ENCODE data around the gene ASCC1. TPM values are rescaled to one million over a fixed set of nuclear protein-coding genes. Genes with fewer than 3 reads are reported as not detected.

Gene ASCC1
- total and polyA plus RNA-seq, 2 of the 13 experiments (the other 11 are each of a cell fraction or from before 2014, with no cell fraction given): 21.6 to 30.1 TPM

DNA sequence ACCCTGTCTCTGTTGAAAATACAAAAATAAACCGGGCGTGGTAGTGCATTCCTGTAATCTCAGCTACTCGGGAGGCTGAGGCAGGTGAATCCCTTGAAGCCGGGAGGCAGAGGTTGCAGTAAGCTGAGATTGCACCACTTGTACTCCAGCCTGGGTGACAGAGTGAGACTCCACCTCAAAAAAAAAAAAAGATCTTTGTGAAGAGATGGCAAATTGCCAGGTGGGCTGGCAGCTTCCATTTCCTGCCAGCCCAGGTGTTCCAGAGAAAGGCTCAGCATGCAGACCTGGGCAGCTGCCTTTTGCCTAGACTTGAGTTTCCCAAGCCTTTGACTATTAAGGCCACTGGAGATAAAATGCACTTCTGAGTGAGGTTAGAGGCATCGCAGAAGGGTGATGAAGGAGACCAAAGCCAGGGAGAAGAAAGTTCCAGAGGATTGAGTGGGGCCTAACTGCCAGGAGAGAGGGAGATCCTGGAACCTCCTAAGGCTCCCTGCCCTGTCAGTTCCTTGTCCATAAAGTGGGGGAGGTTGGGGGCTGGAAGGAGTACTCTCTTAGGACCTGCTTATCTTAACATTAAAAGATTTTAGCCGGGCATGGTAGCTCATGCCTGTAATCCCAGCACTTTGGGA is 47.7 kb upstream of the ASCC1 start (continued):
- TF ChIP-seq, protein P1, sequence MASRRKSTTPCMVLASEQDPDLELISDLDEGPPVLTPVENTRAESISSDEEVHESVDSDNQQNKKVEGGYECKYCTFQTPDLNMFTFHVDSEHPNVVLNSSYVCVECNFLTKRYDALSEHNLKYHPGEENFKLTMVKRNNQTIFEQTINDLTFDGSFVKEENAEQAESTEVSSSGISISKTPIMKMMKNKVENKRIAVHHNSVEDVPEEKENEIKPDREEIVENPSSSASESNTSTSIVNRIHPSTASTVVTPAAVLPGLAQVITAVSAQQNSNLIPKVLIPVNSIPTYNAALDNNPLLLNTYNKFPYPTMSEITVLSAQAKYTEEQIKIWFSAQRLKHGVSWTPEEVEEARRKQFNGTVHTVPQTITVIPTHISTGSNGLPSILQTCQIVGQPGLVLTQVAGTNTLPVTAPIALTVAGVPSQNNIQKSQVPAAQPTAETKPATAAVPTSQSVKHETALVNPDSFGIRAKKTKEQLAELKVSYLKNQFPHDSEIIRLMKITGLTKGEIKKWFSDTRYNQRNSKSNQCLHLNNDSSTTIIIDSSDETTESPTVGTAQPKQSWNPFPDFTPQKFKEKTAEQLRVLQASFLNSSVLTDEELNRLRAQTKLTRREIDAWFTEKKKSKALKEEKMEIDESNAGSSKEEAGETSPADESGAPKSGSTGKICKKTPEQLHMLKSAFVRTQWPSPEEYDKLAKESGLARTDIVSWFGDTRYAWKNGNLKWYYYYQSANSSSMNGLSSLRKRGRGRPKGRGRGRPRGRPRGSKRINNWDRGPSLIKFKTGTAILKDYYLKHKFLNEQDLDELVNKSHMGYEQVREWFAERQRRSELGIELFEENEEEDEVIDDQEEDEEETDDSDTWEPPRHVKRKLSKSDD (CRISPR knock-in tag; IDR thresholded peaks at IDR 0.05; ENCODE audit: low read depth): 0 out of 2 replicates have a peak, but pooled peaks have one; percentile 27
- TF ChIP-seq KAT7 (CRISPR knock-in tag; IDR thresholded peaks at IDR 0.05; ENCODE audit: borderline replicate concordance): peak; percentile 35; the same call in 1 of the 2 replicates
- TF ChIP-seq ZKSCAN5 (CRISPR knock-in tag; IDR thresholded peaks at IDR 0.05): no peak
- TF ChIP-seq NFIC (IDR thresholded peaks at IDR 0.05; ENCODE audit: low read length): peak; percentile 65
- TF ChIP-seq KDM4B (CRISPR knock-in tag; IDR thresholded peaks at IDR 0.05): no peak
- peak; percentile 60 for TF ChIP-seq SAP130 (CRISPR knock-in tag; IDR thresholded peaks at IDR 0.05; ENCODE audit: low read depth)
- TF ChIP-seq THAP11 (CRISPR knock-in tag; IDR thresholded peaks at IDR 0.05): peak; percentile 27; the same call in 1 of the 2 replicates
- TF ChIP-seq, protein P2, sequence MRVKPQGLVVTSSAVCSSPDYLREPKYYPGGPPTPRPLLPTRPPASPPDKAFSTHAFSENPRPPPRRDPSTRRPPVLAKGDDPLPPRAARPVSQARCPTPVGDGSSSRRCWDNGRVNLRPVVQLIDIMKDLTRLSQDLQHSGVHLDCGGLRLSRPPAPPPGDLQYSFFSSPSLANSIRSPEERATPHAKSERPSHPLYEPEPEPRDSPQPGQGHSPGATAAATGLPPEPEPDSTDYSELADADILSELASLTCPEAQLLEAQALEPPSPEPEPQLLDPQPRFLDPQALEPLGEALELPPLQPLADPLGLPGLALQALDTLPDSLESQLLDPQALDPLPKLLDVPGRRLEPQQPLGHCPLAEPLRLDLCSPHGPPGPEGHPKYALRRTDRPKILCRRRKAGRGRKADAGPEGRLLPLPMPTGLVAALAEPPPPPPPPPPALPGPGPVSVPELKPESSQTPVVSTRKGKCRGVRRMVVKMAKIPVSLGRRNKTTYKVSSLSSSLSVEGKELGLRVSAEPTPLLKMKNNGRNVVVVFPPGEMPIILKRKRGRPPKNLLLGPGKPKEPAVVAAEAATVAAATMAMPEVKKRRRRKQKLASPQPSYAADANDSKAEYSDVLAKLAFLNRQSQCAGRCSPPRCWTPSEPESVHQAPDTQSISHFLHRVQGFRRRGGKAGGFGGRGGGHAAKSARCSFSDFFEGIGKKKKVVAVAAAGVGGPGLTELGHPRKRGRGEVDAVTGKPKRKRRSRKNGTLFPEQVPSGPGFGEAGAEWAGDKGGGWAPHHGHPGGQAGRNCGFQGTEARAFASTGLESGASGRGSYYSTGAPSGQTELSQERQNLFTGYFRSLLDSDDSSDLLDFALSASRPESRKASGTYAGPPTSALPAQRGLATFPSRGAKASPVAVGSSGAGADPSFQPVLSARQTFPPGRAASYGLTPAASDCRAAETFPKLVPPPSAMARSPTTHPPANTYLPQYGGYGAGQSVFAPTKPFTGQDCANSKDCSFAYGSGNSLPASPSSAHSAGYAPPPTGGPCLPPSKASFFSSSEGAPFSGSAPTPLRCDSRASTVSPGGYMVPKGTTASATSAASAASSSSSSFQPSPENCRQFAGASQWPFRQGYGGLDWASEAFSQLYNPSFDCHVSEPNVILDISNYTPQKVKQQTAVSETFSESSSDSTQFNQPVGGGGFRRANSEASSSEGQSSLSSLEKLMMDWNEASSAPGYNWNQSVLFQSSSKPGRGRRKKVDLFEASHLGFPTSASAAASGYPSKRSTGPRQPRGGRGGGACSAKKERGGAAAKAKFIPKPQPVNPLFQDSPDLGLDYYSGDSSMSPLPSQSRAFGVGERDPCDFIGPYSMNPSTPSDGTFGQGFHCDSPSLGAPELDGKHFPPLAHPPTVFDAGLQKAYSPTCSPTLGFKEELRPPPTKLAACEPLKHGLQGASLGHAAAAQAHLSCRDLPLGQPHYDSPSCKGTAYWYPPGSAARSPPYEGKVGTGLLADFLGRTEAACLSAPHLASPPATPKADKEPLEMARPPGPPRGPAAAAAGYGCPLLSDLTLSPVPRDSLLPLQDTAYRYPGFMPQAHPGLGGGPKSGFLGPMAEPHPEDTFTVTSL (CRISPR knock-in tag; IDR thresholded peaks at IDR 0.05; ENCODE audit: borderline replicate concordance): peak; percentile 50; the same call in 1 of the 2 replicates
- TF ChIP-seq, protein P3, sequence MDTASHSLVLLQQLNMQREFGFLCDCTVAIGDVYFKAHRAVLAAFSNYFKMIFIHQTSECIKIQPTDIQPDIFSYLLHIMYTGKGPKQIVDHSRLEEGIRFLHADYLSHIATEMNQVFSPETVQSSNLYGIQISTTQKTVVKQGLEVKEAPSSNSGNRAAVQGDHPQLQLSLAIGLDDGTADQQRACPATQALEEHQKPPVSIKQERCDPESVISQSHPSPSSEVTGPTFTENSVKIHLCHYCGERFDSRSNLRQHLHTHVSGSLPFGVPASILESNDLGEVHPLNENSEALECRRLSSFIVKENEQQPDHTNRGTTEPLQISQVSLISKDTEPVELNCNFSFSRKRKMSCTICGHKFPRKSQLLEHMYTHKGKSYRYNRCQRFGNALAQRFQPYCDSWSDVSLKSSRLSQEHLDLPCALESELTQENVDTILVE (CRISPR knock-in tag; IDR thresholded peaks at IDR 0.05): no peak
- TF ChIP-seq NR2F1 (CRISPR knock-in tag; IDR thresholded peaks at IDR 0.05): no peak
- no peak for TF ChIP-seq PRPF4 (IDR thresholded peaks at IDR 0.05; ENCODE audit: low read depth, low read length, poor library complexity, severe bottlenecking)
- peak; percentile 49; the same call in 1 of the 2 replicates for TF ChIP-seq HOXA3 (CRISPR knock-in tag; IDR thresholded peaks at IDR 0.05)
- TF ChIP-seq, protein P4, sequence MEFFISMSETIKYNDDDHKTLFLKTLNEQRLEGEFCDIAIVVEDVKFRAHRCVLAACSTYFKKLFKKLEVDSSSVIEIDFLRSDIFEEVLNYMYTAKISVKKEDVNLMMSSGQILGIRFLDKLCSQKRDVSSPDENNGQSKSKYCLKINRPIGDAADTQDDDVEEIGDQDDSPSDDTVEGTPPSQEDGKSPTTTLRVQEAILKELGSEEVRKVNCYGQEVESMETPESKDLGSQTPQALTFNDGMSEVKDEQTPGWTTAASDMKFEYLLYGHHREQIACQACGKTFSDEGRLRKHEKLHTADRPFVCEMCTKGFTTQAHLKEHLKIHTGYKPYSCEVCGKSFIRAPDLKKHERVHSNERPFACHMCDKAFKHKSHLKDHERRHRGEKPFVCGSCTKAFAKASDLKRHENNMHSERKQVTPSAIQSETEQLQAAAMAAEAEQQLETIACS (CRISPR knock-in tag; IDR thresholded peaks at IDR 0.05): no peak
- TF ChIP-seq, protein P5, sequence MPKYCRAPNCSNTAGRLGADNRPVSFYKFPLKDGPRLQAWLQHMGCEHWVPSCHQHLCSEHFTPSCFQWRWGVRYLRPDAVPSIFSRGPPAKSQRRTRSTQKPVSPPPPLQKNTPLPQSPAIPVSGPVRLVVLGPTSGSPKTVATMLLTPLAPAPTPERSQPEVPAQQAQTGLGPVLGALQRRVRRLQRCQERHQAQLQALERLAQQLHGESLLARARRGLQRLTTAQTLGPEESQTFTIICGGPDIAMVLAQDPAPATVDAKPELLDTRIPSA (CRISPR knock-in tag; IDR thresholded peaks at IDR 0.05; ENCODE audit: borderline replicate concordance): no peak
- TF ChIP-seq POLR2A (IDR thresholded peaks at IDR 0.05; ENCODE audit: insufficient read depth in 1 of 2, low read depth in 2 of 2, low read length in 2 of 2): no peak; a peak in 1 of 4 replicates
- no peak for TF ChIP-seq MLLT10 (CRISPR knock-in tag; IDR thresholded peaks at IDR 0.05)
- no peak for TF ChIP-seq ZNF879 (CRISPR knock-in tag; IDR thresholded peaks at IDR 0.05)
- TF ChIP-seq TCF7 (IDR thresholded peaks at IDR 0.05; ENCODE audit: low read depth): no peak
- TF ChIP-seq ZFP62 (CRISPR knock-in tag; IDR thresholded peaks at IDR 0.05): no peak
- TF ChIP-seq HIVEP1 (CRISPR knock-in tag; IDR thresholded peaks at IDR 0.05): no peak

Measured in HepG2 (cell line).